Astrocyte (in vitro differentiated cells and primary cell): ENCODE results near the gene PRSS12. TPM values are rescaled to one million over a fixed set of nuclear protein-coding genes. Genes with fewer than 3 reads are reported as not detected.
"Not testable (repeated sequence)": the region's sequence is repeated elsewhere in the genome, so short reads cannot be mapped to it uniquely, and the experiment has no call there.

Experiments
- DNase-seq: peaks from one replicate; pipeline ENCODE4 v3.0.0-alpha.2; 2010; ENCODE audit warnings: low read depth
- FAIRE-seq: peaks from 2 replicates; lab custom pipeline; 2011; peaks lifted over from hg19 to GRCh38; lab: Jason Lieb, UNC
- H2AFZ ChIP-seq: 2 replicates; pipeline ENCODE4 v1.6.0; 2012; ENCODE audit warnings: low read depth, low read length, inconsistent platforms
- H3K27ac ChIP-seq: 2 replicates; pipeline ENCODE4 v1.5.1; 2011; ENCODE audit warnings: low read depth, low read length, inconsistent platforms
- H3K27me3 ChIP-seq: 2 replicates; pipeline ENCODE4 v1.6.0; 2011; ENCODE audit warnings: low read length, inconsistent platforms; ENCODE audit not compliant: insufficient read depth
- H3K36me3 ChIP-seq: 2 replicates; pipeline ENCODE4 v1.5.1; 2011; ENCODE audit warnings: low read length, inconsistent platforms; ENCODE audit not compliant: insufficient read depth
- H3K4me1 ChIP-seq: 2 replicates; pipeline ENCODE4 v1.5.1; 2011; ENCODE audit warnings: low read length, inconsistent platforms; ENCODE audit not compliant: insufficient read depth
- H3K4me2 ChIP-seq: 2 replicates; pipeline ENCODE4 v1.6.0; 2012; ENCODE audit warnings: low read length, inconsistent platforms
- H3K4me3 ChIP-seq: 2 replicates; pipeline ENCODE4 v1.5.1; 2011; ENCODE audit warnings: low read depth, mild to moderate bottlenecking, low read length, inconsistent platforms; ENCODE audit not compliant: insufficient read depth
- H3K79me2 ChIP-seq: 2 replicates; pipeline ENCODE4 v1.6.0; 2012; ENCODE audit warnings: mild to moderate bottlenecking, low read length, inconsistent platforms; ENCODE audit not compliant: insufficient read depth
- H3K9ac ChIP-seq: 2 replicates; pipeline ENCODE4 v1.6.0; 2012; ENCODE audit warnings: mild to moderate bottlenecking, low read length, inconsistent platforms
- H3K9me3 ChIP-seq: 2 replicates; pipeline ENCODE4 v1.5.1; 2012; ENCODE audit warnings: low read depth, mild to moderate bottlenecking, low read length, inconsistent platforms; ENCODE audit not compliant: insufficient read depth
- H4K20me1 ChIP-seq: 2 replicates; pipeline ENCODE4 v1.6.0; 2012; ENCODE audit warnings: low read length, inconsistent platforms; ENCODE audit not compliant: insufficient read depth
- H3K27ac Mint-ChIP-seq: one replicate; pipeline ENCODE4 v1.8.0; 2021; ENCODE audit warnings: mild to moderate bottlenecking, mixed read lengths; ENCODE audit not compliant: unreplicated experiment
- H3K27me3 Mint-ChIP-seq: one replicate; pipeline ENCODE4 v1.8.0; 2021; ENCODE audit warnings: low read depth, mixed read lengths; ENCODE audit not compliant: unreplicated experiment
- H3K36me3 Mint-ChIP-seq: one replicate; pipeline ENCODE4 v1.8.0; 2021; ENCODE audit warnings: low read depth, mixed read lengths; ENCODE audit not compliant: unreplicated experiment
- H3K4me1 Mint-ChIP-seq: one replicate; pipeline ENCODE4 v1.8.0; 2021; ENCODE audit warnings: low read depth, mixed read lengths; ENCODE audit not compliant: unreplicated experiment
- H3K4me3 Mint-ChIP-seq: one replicate; pipeline ENCODE4 v1.8.0; 2021; ENCODE audit warnings: mild to moderate bottlenecking, moderate library complexity, mixed read lengths; ENCODE audit not compliant: unreplicated experiment
- H3K9me3 Mint-ChIP-seq: one replicate; pipeline ENCODE4 v1.8.0; 2021; ENCODE audit warnings: mild to moderate bottlenecking, mixed read lengths; ENCODE audit not compliant: unreplicated experiment
- CTCF ChIP-seq: IDR thresholded peaks from 2 replicates; pipeline ENCODE4 v1.5.1; 2011; ENCODE audit warnings: low read depth, mild to moderate bottlenecking, inconsistent platforms, low read length, moderate library complexity; ENCODE audit not compliant: insufficient read depth
- EZH2 ChIP-seq: IDR thresholded peaks from 2 replicates; pipeline ENCODE4 v1.6.1; 2012; ENCODE audit warnings: mild to moderate bottlenecking, low read length, inconsistent platforms; ENCODE audit not compliant: insufficient read depth
- total RNA-seq: library from RNA; stranded (reverse); gene quantifications from 2 replicates; pipeline ENCODE4 v1.2.1, GENCODE V29; 2021

PRSS12 gene
- total RNA-seq, 1 donor from 2014 or later = 4.1 TPM

- Mint-ChIP-seq H3K4me3 (no peak overlapping the region), H3K27me3 (no peaks in the 10 kb centered on the region), H3K9me3 (no peaks in the 10 kb centered on the region), H3K36me3 (no peaks in the 10 kb centered on the region), H3K27ac (no peak overlapping the region), H3K4me1 (peaks cover 5% of the 10 kb centered on the region)
- Histone ChIP-seq H3K4me1 (no peaks in the 10 kb centered on the region), H3K9ac (no peak overlapping the region), H3K27me3 (no peaks in the 10 kb centered on the region), H3K79me2 (no peaks in the 10 kb centered on the region), H3K36me3 (no peaks in the 10 kb centered on the region), H2AFZ (no peak overlapping the region), H3K27ac (no peak overlapping the region), H3K4me3 (no peak overlapping the region), H3K9me3 (no peaks in the 10 kb centered on the region), H4K20me1 (no peaks in the 10 kb centered on the region), H3K4me2 (no peak overlapping the region)
- TF ChIP-seq EZH2 (no peak), CTCF (no peak)
- DNase-seq = no peak
- FAIRE-seq = no peak
Measured at GRCh38 chr4:118307643-118308042, 45.2 kb downstream of the PRSS12 start.

GRCh38 chr4:118299619-118300018 lies 53.2 kb downstream of the PRSS12 start:
- not testable (repeated sequence) for H3K27ac Mint-ChIP-seq, H3K4me1 Mint-ChIP-seq, FAIRE-seq

GRCh38 chr4:118296729-118297128 lies 56.1 kb downstream of the PRSS12 start:
- no peaks in the 10 kb centered on the region for H3K36me3 ChIP-seq
- H3K4me2 ChIP-seq = no peak overlapping the region
- H3K9me3 ChIP-seq = no peaks in the 10 kb centered on the region
- DNase-seq = no peak
- H3K4me3 ChIP-seq = no peak overlapping the region
- no peak for TF ChIP-seq EZH2
- no peak for TF ChIP-seq CTCF
- no peaks in the 10 kb centered on the region for H4K20me1 ChIP-seq
- peaks cover 3% of the 10 kb centered on the region for H3K36me3 Mint-ChIP-seq
- no peak overlapping the region for H2AFZ ChIP-seq
- no peak overlapping the region for H3K27ac Mint-ChIP-seq
- H3K27me3 Mint-ChIP-seq = no peaks in the 10 kb centered on the region
- H3K4me3 Mint-ChIP-seq = no peak overlapping the region
- no peak overlapping the region for H3K9ac ChIP-seq
- no peak for FAIRE-seq
- no peaks in the 10 kb centered on the region for H3K9me3 Mint-ChIP-seq
- H3K27me3 ChIP-seq = no peaks in the 10 kb centered on the region
- H3K79me2 ChIP-seq = no peaks in the 10 kb centered on the region
- H3K27ac ChIP-seq = no peak overlapping the region
- H3K4me1 Mint-ChIP-seq = no peaks in the 10 kb centered on the region
- H3K4me1 ChIP-seq = no peaks in the 10 kb centered on the region

More at GRCh38 chr4:118299619-118300018, 53.2 kb downstream of the PRSS12 start:
- not testable (repeated sequence) for H3K9me3 ChIP-seq, H3K27me3 ChIP-seq, H3K9ac ChIP-seq, H2AFZ ChIP-seq, H3K4me2 ChIP-seq, H3K4me3 Mint-ChIP-seq, H4K20me1 ChIP-seq, H3K9me3 Mint-ChIP-seq, DNase-seq, H3K36me3 Mint-ChIP-seq, H3K4me1 ChIP-seq, H3K27me3 Mint-ChIP-seq, H3K4me3 ChIP-seq, H3K27ac ChIP-seq, H3K36me3 ChIP-seq, H3K79me2 ChIP-seq
